ENCODE results near the gene VEZT. TPM values are rescaled to one million over a fixed set of nuclear protein-coding genes. Genes with fewer than 3 reads are reported as not detected.

Gene VEZT
- total RNA-seq, 1 experiment from 2014 or later: 46.4 TPM

DNA sequence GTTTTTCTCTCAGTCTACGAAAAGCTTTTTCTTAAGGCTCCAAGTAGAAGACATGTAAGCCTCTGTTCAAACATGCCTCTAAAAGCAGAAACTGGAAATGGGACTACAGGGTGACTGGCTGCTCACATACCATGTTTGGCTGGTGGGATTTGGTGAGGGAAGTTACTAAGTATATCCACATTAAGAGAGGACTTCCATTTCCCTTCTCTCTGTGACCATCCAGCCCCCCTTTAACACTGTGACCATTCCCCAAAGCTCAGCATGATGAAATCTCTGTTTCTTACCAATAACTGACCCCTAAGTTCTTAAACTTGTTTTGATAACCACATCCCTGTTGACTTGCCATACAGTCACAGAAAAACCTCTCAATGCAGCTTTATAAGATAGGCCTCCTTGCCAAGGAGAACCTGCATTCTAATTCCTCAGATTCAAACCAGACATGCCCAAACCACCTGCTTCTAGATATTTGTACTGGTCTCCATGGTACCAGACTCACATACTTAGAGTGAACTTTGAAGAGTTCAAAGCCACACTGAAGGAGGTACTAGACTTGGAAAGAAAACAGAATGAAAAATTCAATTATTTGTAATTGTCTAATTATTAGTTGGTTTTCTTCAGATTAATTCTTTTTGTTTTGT, 102.2 kb downstream of the VEZT start:
- Histone ChIP-seq H3K4me2 (ENCODE audit: low read length) (no peak overlapping the region), H3K27me3 (ENCODE audit: insufficient read depth, low read length) (no peaks in the 10 kb centered on the region), H3K9ac (ENCODE audit: low read length) (no peak overlapping the region), H2AFZ (ENCODE audit: low read depth, low read length, poor library complexity, severe bottlenecking) (no peak overlapping the region), H3K9me3 (ENCODE audit: control insufficient read depth in 1 of 2, insufficient read depth in 1 of 2, low read depth in 1 of 2, low read length in 2 of 2) (no peaks in the 10 kb centered on the region), H3K79me2 (ENCODE audit: insufficient read depth, low read length) (no peaks in the 10 kb centered on the region), H3K4me1 (ENCODE audit: control insufficient read depth in 1 of 2, insufficient read depth in 2 of 2, low read length in 2 of 2) (0 out of 4 replicates have a peak, but pooled peaks cover 0 to 6% of the 10 kb centered on the region in 2 experiments), H3K27ac (ENCODE audit: low read depth, low read length) (no peak overlapping the region), H3K4me3 (replicated peaks in 1 of 2; ENCODE audit: low read depth in 1 of 2, low read length in 2 of 2) (no peak overlapping the region), H4K20me1 (ENCODE audit: insufficient read depth) (no peaks in the 10 kb centered on the region), H3K9me2 (ENCODE audit: insufficient read depth) (no peaks in the 10 kb centered on the region), H3K36me3 (ENCODE audit: control insufficient read depth in 1 of 2, insufficient read depth in 2 of 2, low read length in 2 of 2) (no peaks in the 10 kb centered on the region)
- ChIA-PET RAD21 (ENCODE audit: low non-redundant PET in 1 of 2, low total read pairs in 2 of 2, uncharacterized antibody in 2 of 2, unreplicated experiment in 2 of 2) (no interaction called here), CTCF (no interaction called here), POLR2A (no interaction called here)
- intact Hi-C loops (cut with micrococcal nuclease): no loop called here
- TF ChIP-seq EZH2 (IDR thresholded peaks at IDR 0.05): no peak
- TF ChIP-seq, protein P1, sequence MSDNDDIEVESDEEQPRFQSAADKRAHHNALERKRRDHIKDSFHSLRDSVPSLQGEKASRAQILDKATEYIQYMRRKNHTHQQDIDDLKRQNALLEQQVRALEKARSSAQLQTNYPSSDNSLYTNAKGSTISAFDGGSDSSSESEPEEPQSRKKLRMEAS (IDR thresholded peaks at IDR 0.05): no peak
- TF ChIP-seq, protein P2, sequence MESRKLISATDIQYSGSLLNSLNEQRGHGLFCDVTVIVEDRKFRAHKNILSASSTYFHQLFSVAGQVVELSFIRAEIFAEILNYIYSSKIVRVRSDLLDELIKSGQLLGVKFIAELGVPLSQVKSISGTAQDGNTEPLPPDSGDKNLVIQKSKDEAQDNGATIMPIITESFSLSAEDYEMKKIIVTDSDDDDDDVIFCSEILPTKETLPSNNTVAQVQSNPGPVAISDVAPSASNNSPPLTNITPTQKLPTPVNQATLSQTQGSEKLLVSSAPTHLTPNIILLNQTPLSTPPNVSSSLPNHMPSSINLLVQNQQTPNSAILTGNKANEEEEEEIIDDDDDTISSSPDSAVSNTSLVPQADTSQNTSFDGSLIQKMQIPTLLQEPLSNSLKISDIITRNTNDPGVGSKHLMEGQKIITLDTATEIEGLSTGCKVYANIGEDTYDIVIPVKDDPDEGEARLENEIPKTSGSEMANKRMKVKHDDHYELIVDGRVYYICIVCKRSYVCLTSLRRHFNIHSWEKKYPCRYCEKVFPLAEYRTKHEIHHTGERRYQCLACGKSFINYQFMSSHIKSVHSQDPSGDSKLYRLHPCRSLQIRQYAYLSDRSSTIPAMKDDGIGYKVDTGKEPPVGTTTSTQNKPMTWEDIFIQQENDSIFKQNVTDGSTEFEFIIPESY (IDR thresholded peaks at IDR 0.05; ENCODE audit: extremely low read depth, insufficient replicate concordance, low read length): no peak
- TF ChIP-seq EGR1 (IDR thresholded peaks at IDR 0.05; ENCODE audit: low read depth): no peak
- no TSS peak for BruUV-seq (replicated peaks)
- ATAC-seq (no peak), DNase-seq (ENCODE audit: low read depth, low spot score) (no peak)

DNA sequence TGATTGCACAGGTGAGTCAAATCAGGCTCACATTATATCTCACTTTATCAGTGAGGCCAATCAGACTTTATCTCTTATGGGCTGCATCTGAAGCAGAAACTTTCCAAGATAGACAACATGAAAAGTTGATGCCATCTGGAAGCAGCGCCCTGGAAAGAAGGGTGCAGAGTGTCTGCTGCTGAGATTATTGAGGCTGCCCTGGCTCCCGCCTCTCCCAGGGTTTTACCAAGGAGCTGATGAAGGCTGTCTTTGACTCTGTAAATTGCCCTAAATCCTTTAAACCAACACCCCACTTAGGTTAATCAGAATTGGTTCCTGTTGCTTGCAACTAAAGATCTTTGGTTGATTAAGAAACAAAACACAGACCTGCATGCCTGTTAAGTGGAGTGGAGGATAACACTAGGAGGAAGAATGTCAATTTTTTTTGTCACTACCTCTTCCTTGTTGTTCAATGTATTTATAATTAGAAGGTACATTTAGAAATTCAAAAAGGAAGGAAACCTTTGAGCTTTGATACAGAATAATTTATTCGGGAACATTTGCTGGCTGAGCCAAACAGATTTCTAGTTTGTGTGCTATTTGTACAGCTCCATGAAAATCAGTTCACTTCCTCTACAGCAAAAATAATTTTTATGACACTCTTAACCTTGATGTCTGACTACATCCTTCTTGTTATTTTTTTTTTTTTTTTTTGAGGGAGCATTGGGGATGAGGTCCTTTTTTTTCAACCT, 104.1 kb downstream of the VEZT start:
- intact Hi-C loops (cut with micrococcal nuclease): no loop called here
- Histone ChIP-seq H3K4me3 (replicated peaks in 1 of 2; ENCODE audit: low read depth in 1 of 2, low read length in 2 of 2) (no peak overlapping the region), H3K9me2 (ENCODE audit: insufficient read depth) (no peaks in the 10 kb centered on the region), H3K36me3 (ENCODE audit: control insufficient read depth in 1 of 2, insufficient read depth in 2 of 2, low read length in 2 of 2) (no peaks in the 10 kb centered on the region), H2AFZ (ENCODE audit: low read depth, low read length, poor library complexity, severe bottlenecking) (no peak overlapping the region), H3K9me3 (ENCODE audit: control insufficient read depth in 1 of 2, insufficient read depth in 1 of 2, low read depth in 1 of 2, low read length in 2 of 2) (no peaks in the 10 kb centered on the region), H3K9ac (ENCODE audit: low read length) (no peak overlapping the region), H3K4me2 (ENCODE audit: low read length) (no peak overlapping the region), H3K79me2 (ENCODE audit: insufficient read depth, low read length) (no peaks in the 10 kb centered on the region), H3K27me3 (ENCODE audit: insufficient read depth, low read length) (no peaks in the 10 kb centered on the region), H3K27ac (ENCODE audit: low read depth, low read length) (no peak overlapping the region), H3K4me1 (ENCODE audit: control insufficient read depth in 1 of 2, insufficient read depth in 2 of 2, low read length in 2 of 2) (0 out of 4 replicates have a peak, but pooled peaks cover 0 to 6% of the 10 kb centered on the region in 2 experiments), H4K20me1 (ENCODE audit: insufficient read depth) (no peaks in the 10 kb centered on the region)
- RAD21 ChIA-PET (ENCODE audit: low non-redundant PET in 1 of 2, low total read pairs in 2 of 2, uncharacterized antibody in 2 of 2, unreplicated experiment in 2 of 2): no interaction called here
- POLR2A ChIA-PET: no interaction called here
- DNase-seq (ENCODE audit: low read depth, low spot score) (no peak), ATAC-seq (no peak)
- BruUV-seq (replicated peaks): no TSS peak
- CTCF ChIA-PET: no interaction called here
- TF ChIP-seq, protein P1 (IDR thresholded peaks at IDR 0.05): no peak
- TF ChIP-seq YY1 (IDR thresholded peaks at IDR 0.05; ENCODE audit: extremely low read depth, insufficient replicate concordance, low read depth, low read length): no peak
- no peak for TF ChIP-seq ZFX (IDR thresholded peaks at IDR 0.05)
- TF ChIP-seq TCF7L2 (IDR thresholded peaks at IDR 0.05; ENCODE audit: borderline replicate concordance, extremely low read depth, insufficient read depth, insufficient read length): no peak
- TF ChIP-seq ZNF274 (IDR thresholded peaks at IDR 0.05; ENCODE audit: low read depth, low read length): no peak
- TF ChIP-seq, protein P2 (IDR thresholded peaks at IDR 0.05; ENCODE audit: extremely low read depth, insufficient replicate concordance, low read length): no peak
- TF ChIP-seq, protein P3, sequence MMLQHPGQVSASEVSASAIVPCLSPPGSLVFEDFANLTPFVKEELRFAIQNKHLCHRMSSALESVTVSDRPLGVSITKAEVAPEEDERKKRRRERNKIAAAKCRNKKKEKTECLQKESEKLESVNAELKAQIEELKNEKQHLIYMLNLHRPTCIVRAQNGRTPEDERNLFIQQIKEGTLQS (IDR thresholded peaks at IDR 0.05): no peak
- no peak for TF ChIP-seq CBX3 (IDR thresholded peaks at IDR 0.05; ENCODE audit: low read depth)
- TF ChIP-seq SP1 (IDR thresholded peaks at IDR 0.05; ENCODE audit: low read depth): no peak
- no peak for TF ChIP-seq SRF (IDR thresholded peaks at IDR 0.05; ENCODE audit: low read depth)
- no peak for TF ChIP-seq JUND (IDR thresholded peaks at IDR 0.05)
- no peak for TF ChIP-seq SIN3A (IDR thresholded peaks at IDR 0.05; ENCODE audit: low read depth)
- TF ChIP-seq EGR1 (IDR thresholded peaks at IDR 0.05; ENCODE audit: low read depth): no peak

Data from HCT116 (cell line).